ENCODE measurements around the gene GYPE.
"Not testable (repeated sequence)": the region's sequence is repeated elsewhere in the genome, so short reads cannot be mapped to it uniquely, and the experiment has no call there.

Gene GYPE

DNA sequence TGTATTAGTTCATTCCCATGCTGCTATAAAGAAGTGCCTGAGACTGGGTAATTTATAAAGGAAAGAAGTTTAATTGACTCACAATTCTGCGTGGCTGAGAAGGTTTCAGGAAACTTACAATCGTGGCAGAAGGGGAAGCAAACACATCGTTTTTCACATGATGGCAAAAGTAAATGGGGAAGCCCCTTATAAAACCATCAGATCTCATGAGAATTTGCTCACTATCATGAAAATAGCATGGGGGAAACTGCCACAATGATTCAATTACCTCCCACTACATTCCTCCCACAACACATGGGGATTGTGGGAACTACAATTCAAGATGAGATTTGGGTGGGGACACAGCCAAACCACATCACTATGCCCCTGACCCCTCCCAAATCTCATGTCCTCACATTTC is 35.4 kb downstream of the GYPE start:
- DNase-seq (ENCODE audit: low spot score): not testable (repeated sequence)

DNA sequence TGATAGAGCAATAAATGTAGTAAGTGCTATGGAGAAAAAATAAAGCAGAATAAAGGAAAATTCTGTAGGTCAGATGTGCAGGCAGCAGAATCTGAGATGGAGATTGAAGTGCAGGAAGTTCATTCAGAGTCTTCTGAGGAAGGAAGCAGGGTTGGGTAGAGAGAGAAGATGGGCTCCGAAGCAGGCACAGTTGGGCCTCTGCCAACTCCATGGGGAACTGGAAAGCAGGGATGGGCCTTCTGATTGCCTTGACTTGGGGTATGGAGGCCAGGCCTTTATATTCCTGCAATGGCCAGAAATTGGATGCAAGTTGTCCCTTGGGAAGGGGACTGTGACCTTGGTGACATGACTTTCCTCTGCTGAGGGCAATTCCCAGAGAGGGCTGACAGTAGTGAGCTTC is 42.6 kb downstream of the GYPE start:
- DNase-seq (ENCODE audit: low spot score): not testable (repeated sequence)

DNA sequence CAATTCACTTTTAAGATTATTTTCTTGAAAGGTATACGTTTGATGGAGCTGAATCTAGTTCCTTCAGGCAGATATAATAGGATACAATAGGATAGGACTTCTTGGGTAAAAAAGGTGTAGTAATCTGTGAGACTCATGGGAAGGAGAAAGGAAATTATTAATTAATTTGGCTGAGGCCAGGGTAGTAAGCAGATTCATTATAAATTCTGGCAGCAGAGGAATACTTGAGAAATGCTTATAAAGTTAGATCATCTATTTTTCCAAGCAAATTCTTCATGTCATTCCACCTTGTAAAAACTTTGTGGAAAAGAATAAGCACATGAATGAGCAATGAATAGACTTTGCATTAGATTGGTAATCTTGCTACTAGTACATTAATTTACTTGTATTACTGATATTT is 46.9 kb downstream of the GYPE start:
- no peak for DNase-seq (ENCODE audit: low spot score)

DNA sequence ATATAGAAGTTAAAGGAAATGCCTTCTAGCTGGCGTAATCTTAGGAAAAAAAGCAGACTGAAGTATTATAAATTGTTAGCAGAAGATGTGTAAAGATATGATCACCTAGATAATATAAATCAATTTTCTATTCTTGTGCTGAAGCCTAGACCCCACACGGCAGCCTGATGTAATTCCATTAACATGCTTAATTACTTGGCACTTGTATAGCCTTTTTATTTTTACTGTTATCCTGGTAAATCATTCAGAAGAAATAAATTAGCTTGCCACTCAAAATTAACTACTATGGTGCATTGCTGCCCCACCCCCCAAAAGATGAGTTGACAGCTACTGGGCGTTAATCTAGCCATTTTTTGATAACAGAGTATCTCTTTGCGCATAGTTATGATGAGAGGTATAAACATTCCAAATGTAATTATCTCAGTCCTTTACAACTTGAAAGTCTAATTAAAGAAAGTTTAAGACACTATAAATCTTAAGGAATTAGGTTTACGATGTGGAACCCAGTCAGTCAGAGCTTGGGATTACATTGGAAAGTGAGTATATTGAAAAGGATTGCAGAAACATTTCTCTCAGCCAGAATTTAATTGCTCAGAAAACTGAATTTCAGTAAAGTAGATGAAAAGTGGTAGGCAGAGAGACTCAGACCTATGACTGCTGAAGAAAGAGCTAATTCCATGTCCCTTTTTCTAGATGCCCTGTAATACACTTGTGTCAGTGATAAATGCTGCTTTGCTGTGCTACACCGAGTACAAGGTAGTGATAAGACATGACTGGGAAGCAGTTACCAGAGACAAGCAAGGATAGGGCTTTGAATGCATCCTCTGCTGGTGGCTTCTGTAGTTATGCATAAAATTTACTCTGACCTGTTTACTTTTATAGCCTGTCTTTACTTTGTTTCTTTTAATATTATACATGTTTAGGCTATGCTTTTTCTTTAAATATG is 47.7 kb downstream of the GYPE start:
- not testable (repeated sequence) for DNase-seq (ENCODE audit: low spot score)

- not testable (repeated sequence) for DNase-seq (ENCODE audit: low spot score)
Observed at GRCh38 chr4:143856017-143856557, 49.3 kb downstream of the GYPE start.

GRCh38 chr4:143854645-143855044 is 50.7 kb downstream of the GYPE start:
- DNase-seq (ENCODE audit: low spot score): not testable (repeated sequence)

DNA sequence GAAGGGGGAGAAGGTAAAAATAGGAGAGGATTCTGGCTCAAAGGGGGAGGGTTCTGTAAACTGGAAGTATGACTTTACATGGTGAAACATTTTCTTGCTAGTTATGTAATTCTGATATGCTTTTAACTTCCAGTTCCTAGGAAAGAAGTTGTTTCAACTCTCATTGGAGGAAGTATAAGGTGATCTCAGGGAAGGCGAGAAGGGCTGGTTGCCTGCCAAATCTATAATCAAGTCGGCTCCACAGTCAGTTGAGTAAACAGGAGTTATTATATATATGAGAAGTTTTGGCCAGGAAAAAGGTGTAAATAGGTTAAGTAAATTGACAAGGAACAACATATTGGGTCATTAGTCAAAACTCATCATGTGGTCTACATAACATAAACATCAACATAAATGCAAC is 56.1 kb downstream of the GYPE start:
- not testable (repeated sequence) for DNase-seq (ENCODE audit: low spot score)

GRCh38 chr4:143843506-143843832 is 61.9 kb downstream of the GYPE start:
- DNase-seq (ENCODE audit: low spot score): not testable (repeated sequence)

DNA sequence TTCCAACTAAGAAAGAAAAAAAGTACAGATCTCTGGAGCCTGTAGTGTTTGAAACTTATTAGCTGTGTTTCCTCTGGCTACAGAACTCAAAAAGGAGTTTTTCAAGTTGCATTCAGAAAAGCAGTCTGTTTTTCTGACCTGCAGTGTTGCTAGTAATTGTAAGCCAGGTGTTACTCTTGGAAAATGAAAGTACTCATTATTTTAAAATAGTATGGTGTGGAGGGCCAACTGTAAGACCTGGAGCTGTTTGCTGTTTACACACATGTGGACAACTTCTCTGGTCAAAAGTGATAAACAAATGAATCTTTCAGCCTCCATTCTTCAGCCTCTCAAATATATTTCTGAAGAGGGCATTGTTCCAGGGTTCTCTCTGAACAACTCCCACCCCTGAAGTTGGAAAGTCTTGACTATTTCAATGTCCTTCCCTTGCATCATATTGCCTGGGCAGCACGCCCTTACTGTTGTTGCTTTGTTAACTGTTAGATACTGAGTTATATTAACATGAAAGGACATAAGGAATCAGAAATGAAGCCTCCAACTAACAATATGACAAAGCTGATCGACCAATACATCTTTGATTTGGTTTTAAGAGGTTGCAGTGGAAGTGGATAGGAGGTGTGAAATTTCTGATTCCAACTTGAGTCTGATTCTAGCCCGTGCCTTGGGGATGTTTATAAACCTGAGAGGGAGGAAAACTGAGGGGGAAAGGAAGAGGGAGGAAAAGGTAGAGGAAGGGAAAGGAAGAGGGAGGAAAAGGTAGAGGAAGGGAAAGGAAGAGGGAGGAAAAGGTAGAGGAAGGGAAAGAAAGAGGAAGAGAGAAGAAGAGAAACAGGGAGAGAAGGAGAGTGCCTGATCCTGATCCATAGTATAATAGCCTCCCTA is 62.5 kb downstream of the GYPE start:
- not testable (repeated sequence) for DNase-seq (ENCODE audit: low spot score)

DNA sequence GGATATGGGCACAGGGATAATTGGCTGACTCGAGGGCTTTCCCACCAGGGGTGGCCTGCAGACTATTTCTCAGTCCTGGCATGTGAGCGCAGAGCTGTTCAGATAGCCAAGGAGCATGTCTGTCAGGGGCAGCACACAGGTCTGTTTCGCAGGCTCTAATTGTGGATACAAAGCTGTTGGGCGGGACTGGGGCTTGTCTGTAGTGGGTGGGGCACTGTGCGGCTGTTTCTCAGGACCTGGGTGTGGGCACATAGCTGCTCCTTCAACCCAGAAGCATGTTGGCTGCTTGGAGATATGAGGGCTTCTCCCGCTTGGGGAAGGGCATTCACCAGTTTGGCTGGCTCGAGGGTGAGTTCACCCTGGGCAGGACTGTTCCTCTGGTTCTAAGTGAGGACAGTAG is 65.9 kb downstream of the GYPE start:
- DNase-seq (ENCODE audit: low spot score): not testable (repeated sequence)

- DNase-seq (ENCODE audit: low spot score): not testable (repeated sequence)
Observed at GRCh38 chr4:143834196-143834595, 71.2 kb downstream of the GYPE start.

GRCh38 chr4:143833676-143834075 is 71.7 kb downstream of the GYPE start:
- not testable (repeated sequence) for DNase-seq (ENCODE audit: low spot score)

DNA sequence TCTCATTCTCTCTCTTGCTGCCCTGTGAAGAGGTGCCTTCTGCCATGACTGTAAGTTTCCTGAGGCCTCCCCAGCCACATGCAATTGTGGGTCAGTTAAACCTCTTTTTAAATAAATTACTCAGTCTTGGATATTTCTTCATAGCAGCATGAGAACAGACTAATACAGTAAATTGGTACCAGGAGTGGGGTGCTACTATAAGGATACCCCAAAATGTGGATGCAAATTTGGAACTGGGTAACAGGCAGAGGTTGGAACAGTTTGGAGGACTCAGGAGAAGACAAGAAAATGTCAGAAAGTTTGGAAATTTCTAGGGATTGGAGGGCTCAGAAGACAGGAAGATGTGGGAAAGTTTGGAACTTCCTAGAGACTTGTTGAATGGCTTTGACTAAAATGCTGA is 74.8 kb downstream of the GYPE start:
- DNase-seq (ENCODE audit: low spot score): not testable (repeated sequence)

GRCh38 chr4:143829239-143829620 is 76.1 kb downstream of the GYPE start:
- not testable (repeated sequence) for DNase-seq (ENCODE audit: low spot score)
